HCT116 (cell line): ENCODE results near the gene TECPR1. TPM values are rescaled to one million over a fixed set of nuclear protein-coding genes. Genes with fewer than 3 reads are reported as not detected.

ENCODE experiments used
- ATAC-seq: fragments of 200-7000 bp; cut with Tn5 transposase; 2 replicates; pipeline ENCODE4 v1.9.1; 2020; ENCODE audit warnings: mild to moderate bottlenecking, moderate library complexity
- BruUV-seq: library from RNA; stranded (reverse); fragments of 400-500 nt; replicated peaks from 2 replicates; lab custom pipeline; 2021; lab: Mats Ljungman, UMichigan
- CTCF ChIA-PET: fragments of 300-600 bp; sonication (Branson Sonifier 250); formaldehyde crosslinking; loops from one replicate; lab custom pipeline; 2021; ENCODE audit warnings: antibody characterized with exemption; lab: Charles Lee
- POLR2A ChIA-PET: fragments of 300-600, 350-600 bp; sonication (Branson Sonifier 250); formaldehyde crosslinking; loops from one replicate; lab custom pipeline; 2021; ENCODE audit warnings: antibody characterized with exemption; lab: Charles Lee
- RAD21 ChIA-PET, 2 experiments: fragments of 300-600 bp; sonication (Branson Sonifier 250); formaldehyde crosslinking; loops; one replicate each; lab custom pipeline; 2023; ENCODE audit warnings: low total read pairs in 2 of 2; ENCODE audit not compliant: uncharacterized antibody in 2 of 2, unreplicated experiment in 2 of 2, low non-redundant PET in 1 of 2; lab: Charles Lee
- DNase-seq: peaks from one replicate; pipeline ENCODE4 v3.0.0-alpha.2; 2010; ENCODE audit warnings: low read depth, low spot score
- H2AFZ ChIP-seq: fragments of 200-600 bp; shearing (Covaris generic), sonication (generic); 2 replicates; pipeline ENCODE4 v1.6.1; 2017; ENCODE audit warnings: low read depth, mixed run types, mixed read lengths, antibody characterized with exemption, low read length; ENCODE audit not compliant: poor library complexity, severe bottlenecking
- H3K27ac ChIP-seq: 2 replicates; pipeline ENCODE4 v1.5.1; 2012; ENCODE audit warnings: low read depth, low read length
- H3K27me3 ChIP-seq: fragments of 200-600 bp; sonication (generic); 2 replicates; pipeline ENCODE4 v1.6.1; 2016; ENCODE audit warnings: mixed run types, low read length, mixed read lengths; ENCODE audit not compliant: insufficient read depth
- H3K36me3 ChIP-seq, 2 experiments: fragments of 200-500 bp in 1 of 2; fragments of 200-600 bp in 1 of 2; sonication (Bioruptor generic) in 1 of 2; sonication (generic) in 1 of 2; 2 replicates each; pipeline versions ENCODE4 v1.5.1 to v1.6.1; 2014 to 2016; ENCODE audit warnings: low read length in 2 of 2, inconsistent platforms in 1 of 2, mixed read lengths in 1 of 2, mixed run types in 1 of 2; ENCODE audit not compliant: insufficient read depth in 2 of 2, control insufficient read depth in 1 of 2
- H3K4me1 ChIP-seq, 2 experiments: fragments of 200-600 bp in 1 of 2; sonication (generic) in 1 of 2; 2 replicates each; pipeline versions ENCODE4 v1.5.1 to v1.6.1; 2012 to 2017; ENCODE audit warnings: low read length in 2 of 2, inconsistent platforms in 1 of 2, mild to moderate bottlenecking in 1 of 2, mixed read lengths in 1 of 2, mixed run types in 1 of 2, moderate library complexity in 1 of 2; ENCODE audit not compliant: insufficient read depth in 2 of 2, control insufficient read depth in 1 of 2
- H3K4me2 ChIP-seq: fragments of 200-600 bp; sonication (generic); 2 replicates; pipeline ENCODE4 v1.6.1; 2017; ENCODE audit warnings: mixed run types, low read length, mixed read lengths
- H3K4me3 ChIP-seq, 2 experiments: fragments of 200-600 bp in 1 of 2; sonication (generic) in 1 of 2; replicated peaks in 1 of 2; 2 replicates each; pipeline ENCODE4 v1.5.1; 2011 to 2016; ENCODE audit warnings: low read length in 2 of 2, control low read depth in 1 of 2, low read depth in 1 of 2, mild to moderate bottlenecking in 1 of 2, mixed read lengths in 1 of 2, mixed run types in 1 of 2
- H3K79me2 ChIP-seq: fragments of 200-600 bp; sonication (generic); 2 replicates; pipeline ENCODE4 v1.6.1; 2017; ENCODE audit warnings: mild to moderate bottlenecking, mixed run types, low read length, moderate library complexity, mixed read lengths; ENCODE audit not compliant: insufficient read depth
- H3K9ac ChIP-seq: fragments of 200-600 bp; sonication (generic); 2 replicates; pipeline ENCODE4 v1.6.1; 2016; ENCODE audit warnings: low read length, mixed read lengths
- H3K9me2 ChIP-seq: fragments of 200-600 bp; sonication (generic), shearing (Covaris generic); 2 replicates; pipeline ENCODE4 v1.6.1; 2017; ENCODE audit warnings: mixed run types, mild to moderate bottlenecking, moderate library complexity; ENCODE audit not compliant: insufficient read depth
- H3K9me3 ChIP-seq, 2 experiments: fragments of 200-500 bp in 1 of 2; fragments of 200-600 bp in 1 of 2; sonication (Bioruptor generic) in 1 of 2; sonication (generic) in 1 of 2; 2 replicates each; pipeline ENCODE4 v1.6.1; 2014 to 2017; ENCODE audit warnings: low read length in 2 of 2, mixed read lengths in 2 of 2, inconsistent platforms in 1 of 2, low read depth in 1 of 2, mild to moderate bottlenecking in 1 of 2, mixed run types in 1 of 2, moderate library complexity in 1 of 2; ENCODE audit not compliant: control insufficient read depth in 1 of 2, insufficient read depth in 1 of 2
- H4K20me1 ChIP-seq: fragments of 200-600 bp; sonication (generic), shearing (Covaris generic); 2 replicates; pipeline ENCODE4 v1.6.1; 2017; ENCODE audit warnings: mixed run types, mild to moderate bottlenecking, moderate library complexity; ENCODE audit not compliant: insufficient read depth
- CBX3 ChIP-seq: IDR thresholded peaks from 2 replicates; pipeline ENCODE4 v1.6.1; 2012; ENCODE audit warnings: low read depth
- EZH2phosphoT487 ChIP-seq: fragments of 200-600 bp; IDR thresholded peaks from 2 replicates; pipeline ENCODE4 v1.6.1; 2018; ENCODE audit warnings: antibody characterized with exemption, borderline replicate concordance
- JUND ChIP-seq: IDR thresholded peaks from 2 replicates; pipeline ENCODE4 v1.6.1; 2012
- POLR2A ChIP-seq: IDR thresholded peaks from 2 replicates; pipeline ENCODE4 v1.7.0; 2011; ENCODE audit warnings: borderline replicate concordance; ENCODE audit not compliant: insufficient read depth, insufficient read length; ENCODE audit errors: extremely low read depth
- POLR2AphosphoS5 ChIP-seq: IDR thresholded peaks from 2 replicates; pipeline ENCODE4 v1.6.1; 2011; ENCODE audit warnings: mild to moderate bottlenecking, low read depth, low read length, moderate library complexity
- RAD21 ChIP-seq: IDR thresholded peaks from 2 replicates; pipeline ENCODE4 v1.6.1; 2012; ENCODE audit warnings: low read depth, mild to moderate bottlenecking
- SIN3A ChIP-seq: IDR thresholded peaks from 2 replicates; pipeline ENCODE4 v1.6.1; 2012; ENCODE audit warnings: low read depth
- SP1 ChIP-seq: IDR thresholded peaks from 2 replicates; pipeline ENCODE4 v1.6.1; 2012; ENCODE audit warnings: low read depth
- SRF ChIP-seq: IDR thresholded peaks from 2 replicates; pipeline ENCODE4 v1.6.1; 2012; ENCODE audit warnings: low read depth
- YY1 ChIP-seq: IDR thresholded peaks from 2 replicates; pipeline ENCODE4 v1.6.1; 2011; ENCODE audit warnings: low read length, low read depth, moderate library complexity, mild to moderate bottlenecking; ENCODE audit not compliant: insufficient replicate concordance; ENCODE audit errors: extremely low read depth
- ZFX ChIP-seq: fragments of 450-650 bp; IDR thresholded peaks from 2 replicates; pipeline ENCODE4 v1.6.1; 2017
- intact Hi-C: fragments of 100-400 bp; cut with micrococcal nuclease; formaldehyde crosslinking; loops from 2 replicates; pipeline ENCODE4 v1.10.0; 2022
- total RNA-seq: library from RNA; stranded (reverse); gene quantifications from one replicate; pipeline ENCODE4 v1.2.1, GENCODE V29; 2021; ENCODE audit not compliant: unreplicated experiment
- TF ChIP-seq, protein P1 (sequence below): IDR thresholded peaks from 2 replicates; pipeline ENCODE4 v1.6.1; 2012
- TF ChIP-seq, protein P2 (sequence below): IDR thresholded peaks from 2 replicates; pipeline ENCODE4 v1.6.1; 2012
- TF ChIP-seq, protein P3 (sequence below): IDR thresholded peaks from 2 replicates; pipeline ENCODE4 v1.6.1; 2012; ENCODE audit warnings: low read depth
- TF ChIP-seq, protein P4 (sequence below): IDR thresholded peaks from 2 replicates; pipeline ENCODE4 v1.6.1; 2011; ENCODE audit warnings: mild to moderate bottlenecking, low read length, moderate library complexity; ENCODE audit not compliant: insufficient replicate concordance; ENCODE audit errors: extremely low read depth

The TECPR1 gene
- total RNA-seq, 1 experiment from 2014 or later: 19.9 TPM

DNA sequence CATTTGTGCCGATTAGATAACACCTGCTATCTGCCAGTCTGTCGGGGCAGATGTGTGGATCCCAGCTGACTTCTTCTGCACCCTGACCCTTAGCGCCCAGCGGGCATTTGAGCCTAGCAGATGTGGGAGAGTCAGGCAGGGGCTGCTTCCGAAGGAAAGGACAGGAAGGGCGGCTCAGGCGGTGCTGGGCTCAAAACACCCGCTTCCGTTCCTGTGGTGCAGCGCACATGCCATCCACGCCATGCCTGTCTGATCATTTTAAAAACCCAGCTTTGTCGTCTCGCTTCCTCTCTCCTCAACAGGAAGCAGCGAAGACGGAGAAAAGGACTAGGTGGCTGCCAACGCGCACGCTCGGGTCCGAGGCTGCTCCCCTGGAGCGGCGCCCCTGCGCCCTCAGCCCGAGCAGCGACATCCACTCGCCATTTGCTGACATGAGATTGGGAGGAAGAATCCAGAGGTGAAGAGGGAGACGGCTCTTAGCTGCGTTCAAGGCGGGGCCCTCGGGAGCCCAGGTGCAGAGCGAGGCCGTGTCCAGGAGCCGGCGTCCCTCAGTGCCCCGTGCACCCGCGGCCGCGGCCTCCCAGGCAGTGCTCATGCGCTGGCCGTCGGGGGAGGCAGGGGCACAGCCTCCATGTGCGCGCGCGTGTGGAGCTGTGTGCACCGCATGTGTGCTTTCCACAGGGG, 46.7 kb downstream of the TECPR1 start:
- BruUV-seq: no TSS peak
- no peak for DNase-seq
- Histone ChIP-seq H3K4me2 (no peak overlapping the region), H3K4me1 (no peaks in the 10 kb centered on the region), H3K9ac (no peak overlapping the region)
- POLR2A ChIA-PET: no interaction called here
- intact Hi-C loops: no loop called here
- RAD21 ChIA-PET: no interaction called here
- TF ChIP-seq ZFX: no peak
- TF ChIP-seq RAD21: no peak
- TF ChIP-seq, protein P1, sequence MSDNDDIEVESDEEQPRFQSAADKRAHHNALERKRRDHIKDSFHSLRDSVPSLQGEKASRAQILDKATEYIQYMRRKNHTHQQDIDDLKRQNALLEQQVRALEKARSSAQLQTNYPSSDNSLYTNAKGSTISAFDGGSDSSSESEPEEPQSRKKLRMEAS: no peak
- TF ChIP-seq YY1: no peak
- TF ChIP-seq, protein P2, sequence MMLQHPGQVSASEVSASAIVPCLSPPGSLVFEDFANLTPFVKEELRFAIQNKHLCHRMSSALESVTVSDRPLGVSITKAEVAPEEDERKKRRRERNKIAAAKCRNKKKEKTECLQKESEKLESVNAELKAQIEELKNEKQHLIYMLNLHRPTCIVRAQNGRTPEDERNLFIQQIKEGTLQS: no peak
- TF ChIP-seq SIN3A: no peak
- TF ChIP-seq POLR2AphosphoS5: no peak
- TF ChIP-seq POLR2A: no peak
- TF ChIP-seq, protein P3, sequence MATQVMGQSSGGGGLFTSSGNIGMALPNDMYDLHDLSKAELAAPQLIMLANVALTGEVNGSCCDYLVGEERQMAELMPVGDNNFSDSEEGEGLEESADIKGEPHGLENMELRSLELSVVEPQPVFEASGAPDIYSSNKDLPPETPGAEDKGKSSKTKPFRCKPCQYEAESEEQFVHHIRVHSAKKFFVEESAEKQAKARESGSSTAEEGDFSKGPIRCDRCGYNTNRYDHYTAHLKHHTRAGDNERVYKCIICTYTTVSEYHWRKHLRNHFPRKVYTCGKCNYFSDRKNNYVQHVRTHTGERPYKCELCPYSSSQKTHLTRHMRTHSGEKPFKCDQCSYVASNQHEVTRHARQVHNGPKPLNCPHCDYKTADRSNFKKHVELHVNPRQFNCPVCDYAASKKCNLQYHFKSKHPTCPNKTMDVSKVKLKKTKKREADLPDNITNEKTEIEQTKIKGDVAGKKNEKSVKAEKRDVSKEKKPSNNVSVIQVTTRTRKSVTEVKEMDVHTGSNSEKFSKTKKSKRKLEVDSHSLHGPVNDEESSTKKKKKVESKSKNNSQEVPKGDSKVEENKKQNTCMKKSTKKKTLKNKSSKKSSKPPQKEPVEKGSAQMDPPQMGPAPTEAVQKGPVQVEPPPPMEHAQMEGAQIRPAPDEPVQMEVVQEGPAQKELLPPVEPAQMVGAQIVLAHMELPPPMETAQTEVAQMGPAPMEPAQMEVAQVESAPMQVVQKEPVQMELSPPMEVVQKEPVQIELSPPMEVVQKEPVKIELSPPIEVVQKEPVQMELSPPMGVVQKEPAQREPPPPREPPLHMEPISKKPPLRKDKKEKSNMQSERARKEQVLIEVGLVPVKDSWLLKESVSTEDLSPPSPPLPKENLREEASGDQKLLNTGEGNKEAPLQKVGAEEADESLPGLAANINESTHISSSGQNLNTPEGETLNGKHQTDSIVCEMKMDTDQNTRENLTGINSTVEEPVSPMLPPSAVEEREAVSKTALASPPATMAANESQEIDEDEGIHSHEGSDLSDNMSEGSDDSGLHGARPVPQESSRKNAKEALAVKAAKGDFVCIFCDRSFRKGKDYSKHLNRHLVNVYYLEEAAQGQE: no peak
- no peak for TF ChIP-seq JUND
- no peak for TF ChIP-seq EZH2phosphoT487
- no peak for TF ChIP-seq SRF
- TF ChIP-seq SP1: no peak
- TF ChIP-seq, protein P4, sequence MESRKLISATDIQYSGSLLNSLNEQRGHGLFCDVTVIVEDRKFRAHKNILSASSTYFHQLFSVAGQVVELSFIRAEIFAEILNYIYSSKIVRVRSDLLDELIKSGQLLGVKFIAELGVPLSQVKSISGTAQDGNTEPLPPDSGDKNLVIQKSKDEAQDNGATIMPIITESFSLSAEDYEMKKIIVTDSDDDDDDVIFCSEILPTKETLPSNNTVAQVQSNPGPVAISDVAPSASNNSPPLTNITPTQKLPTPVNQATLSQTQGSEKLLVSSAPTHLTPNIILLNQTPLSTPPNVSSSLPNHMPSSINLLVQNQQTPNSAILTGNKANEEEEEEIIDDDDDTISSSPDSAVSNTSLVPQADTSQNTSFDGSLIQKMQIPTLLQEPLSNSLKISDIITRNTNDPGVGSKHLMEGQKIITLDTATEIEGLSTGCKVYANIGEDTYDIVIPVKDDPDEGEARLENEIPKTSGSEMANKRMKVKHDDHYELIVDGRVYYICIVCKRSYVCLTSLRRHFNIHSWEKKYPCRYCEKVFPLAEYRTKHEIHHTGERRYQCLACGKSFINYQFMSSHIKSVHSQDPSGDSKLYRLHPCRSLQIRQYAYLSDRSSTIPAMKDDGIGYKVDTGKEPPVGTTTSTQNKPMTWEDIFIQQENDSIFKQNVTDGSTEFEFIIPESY: no peak
- TF ChIP-seq CBX3: no peak
- TF ChIP-seq, all 23 proteins: peak for 0
- no peaks in the 10 kb centered on the region for H3K9me3 ChIP-seq
- no peaks in the 10 kb centered on the region for H3K27me3 ChIP-seq
- H3K27ac ChIP-seq: no peak overlapping the region
- no peak overlapping the region for H3K4me3 ChIP-seq
- no peaks in the 10 kb centered on the region for H4K20me1 ChIP-seq
- 0 out of 2 replicates have a peak, but pooled peaks cover under 1% of the 10 kb centered on the region for H3K79me2 ChIP-seq
- CTCF ChIA-PET: no interaction called here
- no peak overlapping the region for H2AFZ ChIP-seq
- H3K9me2 ChIP-seq: no peaks in the 10 kb centered on the region
- ATAC-seq: no peak
- H3K36me3 ChIP-seq: peaks cover 0 to 2% of the 10 kb centered on the region in 2 experiments; a peak in 1 of 4 replicates
